Measurements from ENCODE around the gene PLEKHG4B.
"Not testable (repeated sequence)": the region's sequence is repeated elsewhere in the genome, so short reads cannot be mapped to it uniquely, and the experiment has no call there.

The PLEKHG4B gene

GRCh38 chr5:233426-233825 is 141.5 kb downstream of the PLEKHG4B start:
- H3K4me1 ChIP-seq (ENCODE audit: control insufficient read depth, insufficient read depth, low read length); H3K9me3 ChIP-seq (ENCODE audit: control insufficient read depth in 2 of 2, low read length in 2 of 2); H3K27ac ChIP-seq (ENCODE audit: low read length); H3K4me3 ChIP-seq (ENCODE audit: low read length in 2 of 2); H3K27me3 ChIP-seq (ENCODE audit: control insufficient read depth in 1 of 2, insufficient read depth in 2 of 2, low read length in 2 of 2); H3K9ac ChIP-seq (ENCODE audit: low read length in 2 of 2): not testable (repeated sequence)
- H3K36me3 ChIP-seq (ENCODE audit: control insufficient read depth in 2 of 2, insufficient read depth in 2 of 2, low read length in 2 of 2): peaks cover 31 to 45% of the 10 kb centered on the region in 2 donors

GRCh38 chr5:234450-234849 is 142.5 kb downstream of the PLEKHG4B start:
- Histone ChIP-seq H3K36me3 (ENCODE audit: control insufficient read depth in 2 of 2, insufficient read depth in 2 of 2, low read length in 2 of 2) (peaks cover 27 to 37% of the 10 kb centered on the region in 2 donors), H3K4me1 (ENCODE audit: control insufficient read depth, insufficient read depth, low read length) (no peaks in the 10 kb centered on the region), H3K9me3 (ENCODE audit: control insufficient read depth in 2 of 2, low read length in 2 of 2) (no peaks in the 10 kb centered on the region), H3K9ac (ENCODE audit: low read length in 2 of 2) (no peak overlapping the region), H3K27me3 (ENCODE audit: control insufficient read depth in 1 of 2, insufficient read depth in 2 of 2, low read length in 2 of 2) (no peaks in the 10 kb centered on the region), H3K4me3 (ENCODE audit: low read length in 2 of 2) (no peak overlapping the region), H3K27ac (ENCODE audit: low read length) (no peak overlapping the region)

- not testable (repeated sequence) for H3K4me3 ChIP-seq (ENCODE audit: low read length in 2 of 2); H3K4me1 ChIP-seq (ENCODE audit: control insufficient read depth, insufficient read depth, low read length); H3K9me3 ChIP-seq (ENCODE audit: control insufficient read depth in 2 of 2, low read length in 2 of 2); H3K9ac ChIP-seq (ENCODE audit: low read length in 2 of 2); H3K27ac ChIP-seq (ENCODE audit: low read length); H3K27me3 ChIP-seq (ENCODE audit: control insufficient read depth in 1 of 2, insufficient read depth in 2 of 2, low read length in 2 of 2)
- H3K36me3 ChIP-seq (ENCODE audit: control insufficient read depth in 2 of 2, insufficient read depth in 2 of 2, low read length in 2 of 2): peaks cover 29 to 35% of the 10 kb centered on the region in 2 donors
These were observed 143.6 kb downstream of the PLEKHG4B start for GRCh38 chr5:235527-235926.

GRCh38 chr5:237931-238330 is 146.0 kb downstream of the PLEKHG4B start:
- H3K9me3 ChIP-seq (ENCODE audit: control insufficient read depth in 2 of 2, low read length in 2 of 2); H3K27me3 ChIP-seq (ENCODE audit: control insufficient read depth in 1 of 2, insufficient read depth in 2 of 2, low read length in 2 of 2); H3K9ac ChIP-seq (ENCODE audit: low read length in 2 of 2); H3K4me1 ChIP-seq (ENCODE audit: control insufficient read depth, insufficient read depth, low read length); H3K27ac ChIP-seq (ENCODE audit: low read length); H3K4me3 ChIP-seq (ENCODE audit: low read length in 2 of 2): not testable (repeated sequence)
- peaks cover 37 to 38% of the 10 kb centered on the region in 2 donors for H3K36me3 ChIP-seq (ENCODE audit: control insufficient read depth in 2 of 2, insufficient read depth in 2 of 2, low read length in 2 of 2)
